NCI-H1092 (cell line): ENCODE measurements around the gene TXNRD3.
"Not testable (repeated sequence)": the region's sequence is repeated elsewhere in the genome, so short reads cannot be mapped to it uniquely, and the experiment has no call there.

Experiments
- DNase-seq: peaks from one replicate; lab custom pipeline; 2025; lab: John Stamatoyannopoulos, UW

The TXNRD3 gene

DNA sequence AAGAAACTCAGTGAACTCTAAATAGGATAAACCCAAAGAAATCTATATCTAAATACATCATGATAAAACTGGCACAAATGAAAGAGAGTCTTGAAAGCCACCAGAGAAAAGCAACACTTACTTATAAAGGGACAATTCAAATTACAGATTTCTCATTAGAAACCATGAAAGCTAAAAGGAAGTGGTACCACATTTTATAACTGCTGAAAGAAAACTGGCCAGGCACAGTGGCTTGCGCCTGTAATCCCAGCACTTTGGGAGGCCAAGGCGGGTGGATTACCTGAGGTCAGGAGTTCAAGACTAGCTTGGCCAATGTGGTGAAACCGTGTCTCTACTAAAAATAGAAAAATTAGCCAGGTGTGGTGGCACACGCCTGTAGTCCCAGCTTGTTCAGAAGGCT, 59.4 kb downstream of the TXNRD3 start:
- not testable (repeated sequence) for DNase-seq

- DNase-seq: not testable (repeated sequence)
Observed at GRCh38 chr3:126591515-126591914, 63.4 kb downstream of the TXNRD3 start.

DNA sequence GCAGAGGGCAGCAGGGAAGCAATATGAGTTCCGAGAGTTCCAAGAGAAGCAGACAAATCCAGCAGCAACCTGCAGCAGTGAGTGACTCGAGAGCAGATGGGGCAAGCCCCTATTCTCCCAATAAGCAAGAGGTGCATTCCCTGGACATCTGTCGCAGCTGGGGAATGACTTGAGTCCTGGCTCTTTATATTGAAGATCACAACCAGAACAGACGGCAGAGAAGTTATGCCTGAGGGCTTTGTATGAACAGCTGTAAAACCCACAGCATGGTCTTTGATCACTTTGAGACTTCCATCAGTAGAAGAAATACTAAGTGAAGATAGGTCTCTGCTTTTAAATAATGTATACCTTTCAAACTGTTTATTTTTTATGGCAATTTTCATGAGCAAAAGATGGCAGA, 72.6 kb downstream of the TXNRD3 start:
- DNase-seq: no peak

- DNase-seq: no peak
Observed at GRCh38 chr3:126581569-126581968, 73.4 kb downstream of the TXNRD3 start.

DNA sequence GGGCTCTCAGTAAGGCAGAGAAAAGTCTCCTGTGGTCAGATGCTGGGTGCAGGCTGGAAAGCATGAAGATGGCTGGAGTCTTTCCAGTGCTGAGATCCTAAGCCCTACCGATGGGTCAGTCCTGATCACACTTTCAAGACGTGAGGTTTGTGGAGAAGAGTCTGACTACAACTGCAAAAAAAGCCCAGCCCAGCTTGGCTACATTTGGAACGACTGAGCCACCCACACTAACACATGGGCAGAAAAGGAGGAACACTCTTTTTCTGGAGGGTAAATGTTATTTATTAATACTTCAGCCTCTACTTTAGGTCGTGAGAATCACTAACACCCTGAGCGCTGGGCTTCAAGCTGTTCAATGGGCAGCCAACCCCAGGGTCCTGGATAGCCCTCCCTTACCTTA, 74.2 kb downstream of the TXNRD3 start:
- no peak for DNase-seq

GRCh38 chr3:126578702-126579101, 76.2 kb downstream of the TXNRD3 start:
- DNase-seq: no peak

DNA sequence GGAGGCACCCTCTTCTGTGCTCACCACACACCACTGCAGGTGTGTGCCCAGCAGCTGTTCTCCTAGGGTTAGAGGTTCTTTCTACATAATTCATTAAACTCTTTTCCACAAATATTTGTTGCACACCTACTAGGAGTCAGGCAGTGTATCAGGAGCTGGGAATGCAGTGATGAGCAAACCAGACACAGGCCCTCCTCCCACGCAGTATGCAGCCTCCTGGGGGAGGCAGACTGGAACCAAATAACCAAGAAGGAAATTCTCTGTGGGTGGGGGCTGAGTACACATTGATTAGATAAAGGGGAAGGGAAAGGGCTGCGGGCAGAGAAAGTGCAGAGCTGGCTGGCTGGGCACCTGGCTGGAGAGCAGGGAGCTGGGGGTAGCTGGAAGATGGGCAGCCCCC, 77.7 kb downstream of the TXNRD3 start:
- no peak for DNase-seq

GRCh38 chr3:126573492-126574117, 81.3 kb downstream of the TXNRD3 start:
- no peak for DNase-seq

- no peak for DNase-seq
Observed at GRCh38 chr3:126571078-126571477, 83.8 kb downstream of the TXNRD3 start.

DNA sequence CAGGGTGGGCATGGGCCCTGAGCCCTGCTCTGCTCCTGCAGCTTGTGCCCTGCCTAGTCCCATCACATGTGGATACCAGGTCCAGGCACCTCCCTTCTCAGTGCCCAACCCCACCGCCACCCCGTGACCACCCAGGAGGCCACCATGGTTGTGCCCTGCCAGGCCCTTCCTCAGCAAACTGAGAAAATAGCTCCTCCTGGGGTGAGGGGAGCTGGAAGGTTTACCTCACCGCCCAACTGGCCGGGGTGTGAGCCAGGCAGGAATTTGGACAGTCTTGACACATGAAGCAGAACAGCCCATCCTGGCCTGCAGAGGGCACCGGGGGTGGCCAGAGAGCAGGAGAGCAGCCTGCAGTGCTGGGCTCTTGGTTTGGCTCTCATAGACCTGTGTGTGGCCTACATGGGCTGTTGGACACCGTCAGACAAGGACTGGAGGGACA, 84.8 kb downstream of the TXNRD3 start:
- DNase-seq: no peak

DNA sequence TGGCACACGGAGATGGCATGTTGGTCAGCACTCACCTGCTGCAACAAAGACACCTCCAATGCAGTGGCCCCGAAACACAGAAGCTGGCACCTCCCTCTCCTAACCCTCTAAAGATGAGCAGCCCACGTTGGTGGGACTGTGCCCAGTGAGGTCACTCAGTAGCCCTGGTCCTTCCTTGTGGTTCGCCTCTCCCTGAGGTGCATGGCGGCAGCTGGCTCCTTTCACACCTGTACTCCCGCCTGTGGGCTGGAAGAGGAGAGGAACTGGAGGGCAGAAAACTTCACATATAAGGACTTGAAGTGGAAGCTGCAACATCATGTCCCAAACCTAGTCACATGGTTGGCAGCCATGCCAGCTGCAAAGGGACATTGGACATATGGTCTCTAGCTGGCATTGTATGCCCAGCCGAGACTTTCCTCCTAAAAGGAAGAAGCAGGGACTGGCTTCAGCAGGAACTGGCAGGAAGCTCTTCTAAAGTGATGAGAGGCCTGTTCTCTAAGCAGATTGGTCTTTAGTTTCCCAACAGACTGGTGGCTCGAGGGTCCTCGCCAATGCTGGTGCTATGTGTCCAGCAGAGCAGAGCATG, 85.4 kb downstream of the TXNRD3 start:
- DNase-seq: no peak

GRCh38 chr3:126568776-126569342, 86.1 kb downstream of the TXNRD3 start:
- DNase-seq: no peak

- DNase-seq: no peak
Observed at GRCh38 chr3:126567696-126568438, 87.1 kb downstream of the TXNRD3 start.

DNA sequence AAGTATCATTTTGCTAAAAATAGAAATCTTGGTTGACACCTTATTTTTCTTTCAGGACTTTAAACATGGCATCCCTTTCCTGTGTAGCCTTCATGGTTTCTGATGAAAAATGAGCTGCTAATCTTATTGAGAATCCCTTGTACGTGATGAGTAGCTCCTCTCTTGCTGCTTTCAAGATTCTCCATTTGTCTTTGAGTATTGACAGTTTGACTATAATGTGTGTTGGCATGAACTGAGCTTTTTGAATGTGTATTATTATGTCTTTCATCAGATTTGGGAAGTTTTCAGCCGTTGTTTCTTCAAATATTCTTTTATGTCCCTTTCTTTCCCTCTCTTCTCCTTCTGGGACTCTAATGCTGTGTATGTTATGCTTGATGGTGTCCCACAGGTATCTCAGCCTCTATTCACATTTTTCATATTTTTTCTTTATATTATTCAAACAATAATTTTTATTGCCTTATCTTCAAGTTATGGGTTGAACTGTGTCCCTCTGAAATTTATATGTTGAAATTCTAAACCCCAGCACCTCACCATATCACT, 92.1 kb downstream of the TXNRD3 start:
- DNase-seq: no peak

GRCh38 chr3:126558336-126559071, 96.4 kb downstream of the TXNRD3 start, which contains the start of gene C3orf22:
TSS of gene C3orf22 (minus strand) at chr3:126558932. CDS start at chr3:126553390, 5,542 bp downstream.
- DNase-seq: no peak

DNA sequence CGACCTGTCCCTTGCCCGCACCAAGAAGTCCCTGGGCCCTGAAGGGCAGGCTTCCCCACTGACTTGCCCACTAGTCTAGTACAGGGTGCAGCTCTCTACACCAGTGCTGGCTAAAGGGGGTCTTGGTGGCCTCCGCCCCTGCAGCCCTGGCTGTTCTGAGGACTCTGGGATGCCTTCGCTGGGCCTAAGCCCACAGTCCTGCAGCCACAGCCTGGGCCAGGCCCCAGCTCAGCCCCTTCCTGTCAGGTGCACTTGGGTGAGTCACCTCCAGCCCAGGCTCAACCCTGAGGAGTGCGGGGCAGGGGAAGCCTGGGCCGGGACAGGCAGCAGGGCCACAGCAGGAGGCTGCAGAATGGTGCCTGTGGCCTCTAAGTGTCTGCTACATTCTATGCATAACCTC, 97.2 kb downstream of the TXNRD3 start:
- no peak for DNase-seq

DNA sequence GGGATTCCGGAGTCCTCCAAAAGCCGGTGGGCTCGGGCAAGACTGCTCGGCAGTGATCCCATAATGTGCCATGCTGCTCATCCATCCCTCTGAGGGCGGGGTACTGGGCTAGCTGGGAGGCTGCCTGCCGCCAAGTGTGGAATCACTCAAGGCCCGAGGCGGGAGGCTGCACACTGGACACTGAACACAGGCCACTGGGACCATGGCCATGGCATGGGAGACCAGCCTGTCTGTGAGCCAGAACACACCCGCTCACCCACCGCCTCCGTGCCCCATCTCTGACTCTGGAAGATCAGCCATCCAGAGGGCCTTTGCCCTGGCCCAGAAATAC, 97.5 kb downstream of the TXNRD3 start:
- DNase-seq: no peak
